ENCODE data around the gene TPGS1.

DNA sequence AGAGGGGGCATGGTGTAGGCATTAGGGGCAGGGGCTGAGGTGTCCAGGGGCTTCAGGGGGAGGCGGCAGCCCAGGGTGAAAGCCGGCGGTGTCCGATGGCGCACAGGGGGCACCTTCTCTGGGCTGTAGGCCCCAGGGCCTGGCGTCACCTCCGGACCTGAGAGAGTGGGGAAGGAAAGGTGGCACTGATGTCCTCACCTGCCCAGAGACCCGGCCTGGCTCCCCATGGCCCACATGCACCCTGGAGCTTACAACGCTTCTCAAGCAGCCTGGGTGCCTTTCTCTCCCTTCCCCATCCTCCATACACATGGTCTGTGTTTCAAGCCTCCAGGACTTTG lies 43.1 kb upstream of the TPGS1 start:
- TF ChIP-seq CTCF (IDR thresholded peaks at IDR 0.05) (no peak), POLR2A (IDR thresholded peaks at IDR 0.05) (no peak), EP300 (IDR thresholded peaks at IDR 0.05) (no peak), POLR2AphosphoS5 (IDR thresholded peaks at IDR 0.05) (no peak)
